ENCODE results near the gene PRTG.

GRCh38 chr15:55708720-55709119, 34.2 kb downstream of the PRTG start:
- TF ChIP-seq, protein P1, sequence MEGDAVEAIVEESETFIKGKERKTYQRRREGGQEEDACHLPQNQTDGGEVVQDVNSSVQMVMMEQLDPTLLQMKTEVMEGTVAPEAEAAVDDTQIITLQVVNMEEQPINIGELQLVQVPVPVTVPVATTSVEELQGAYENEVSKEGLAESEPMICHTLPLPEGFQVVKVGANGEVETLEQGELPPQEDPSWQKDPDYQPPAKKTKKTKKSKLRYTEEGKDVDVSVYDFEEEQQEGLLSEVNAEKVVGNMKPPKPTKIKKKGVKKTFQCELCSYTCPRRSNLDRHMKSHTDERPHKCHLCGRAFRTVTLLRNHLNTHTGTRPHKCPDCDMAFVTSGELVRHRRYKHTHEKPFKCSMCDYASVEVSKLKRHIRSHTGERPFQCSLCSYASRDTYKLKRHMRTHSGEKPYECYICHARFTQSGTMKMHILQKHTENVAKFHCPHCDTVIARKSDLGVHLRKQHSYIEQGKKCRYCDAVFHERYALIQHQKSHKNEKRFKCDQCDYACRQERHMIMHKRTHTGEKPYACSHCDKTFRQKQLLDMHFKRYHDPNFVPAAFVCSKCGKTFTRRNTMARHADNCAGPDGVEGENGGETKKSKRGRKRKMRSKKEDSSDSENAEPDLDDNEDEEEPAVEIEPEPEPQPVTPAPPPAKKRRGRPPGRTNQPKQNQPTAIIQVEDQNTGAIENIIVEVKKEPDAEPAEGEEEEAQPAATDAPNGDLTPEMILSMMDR (IDR thresholded peaks at IDR 0.05): no peak
- TF ChIP-seq, protein P2, sequence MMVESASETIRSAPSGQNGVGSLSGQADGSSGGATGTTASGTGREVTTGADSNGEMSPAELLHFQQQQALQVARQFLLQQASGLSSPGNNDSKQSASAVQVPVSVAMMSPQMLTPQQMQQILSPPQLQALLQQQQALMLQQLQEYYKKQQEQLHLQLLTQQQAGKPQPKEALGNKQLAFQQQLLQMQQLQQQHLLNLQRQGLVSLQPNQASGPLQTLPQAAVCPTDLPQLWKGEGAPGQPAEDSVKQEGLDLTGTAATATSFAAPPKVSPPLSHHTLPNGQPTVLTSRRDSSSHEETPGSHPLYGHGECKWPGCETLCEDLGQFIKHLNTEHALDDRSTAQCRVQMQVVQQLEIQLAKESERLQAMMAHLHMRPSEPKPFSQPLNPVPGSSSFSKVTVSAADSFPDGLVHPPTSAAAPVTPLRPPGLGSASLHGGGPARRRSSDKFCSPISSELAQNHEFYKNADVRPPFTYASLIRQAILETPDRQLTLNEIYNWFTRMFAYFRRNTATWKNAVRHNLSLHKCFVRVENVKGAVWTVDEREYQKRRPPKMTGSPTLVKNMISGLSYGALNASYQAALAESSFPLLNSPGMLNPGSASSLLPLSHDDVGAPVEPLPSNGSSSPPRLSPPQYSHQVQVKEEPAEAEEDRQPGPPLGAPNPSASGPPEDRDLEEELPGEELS (CRISPR knock-in tag; IDR thresholded peaks at IDR 0.05): no peak
- TF ChIP-seq SP1 (CRISPR knock-in tag; conservative IDR thresholded peaks at IDR 0.05): no peak
- TF ChIP-seq JAZF1 (CRISPR knock-in tag; IDR thresholded peaks at IDR 0.05): no peak
- TF ChIP-seq JUN (CRISPR knock-in tag; IDR thresholded peaks at IDR 0.05): no peak
- TF ChIP-seq ZSCAN18 (CRISPR knock-in tag; IDR thresholded peaks at IDR 0.05): no peak
- no peak for TF ChIP-seq ETV6 (CRISPR knock-in tag; IDR thresholded peaks at IDR 0.05)
- no peak for TF ChIP-seq ZNF416 (CRISPR knock-in tag; IDR thresholded peaks at IDR 0.05)
- no peak for TF ChIP-seq NFYB (CRISPR knock-in tag; conservative IDR thresholded peaks at IDR 0.05; ENCODE audit: low read depth)

All from WTC11 (cell line).